ENCODE measurements around the gene KIF3B. TPM values are rescaled to one million over a fixed set of nuclear protein-coding genes. Genes with fewer than 3 reads are reported as not detected.
A peak's percentile ranks its signal among the peaks of the same experiment; 100 is the strongest.
"Not testable (repeated sequence)": the region's sequence is repeated elsewhere in the genome, so short reads cannot be mapped to it uniquely, and the experiment has no call there.

Gene KIF3B
- total and polyA plus RNA-seq, 2 donors from 2014 or later = 31.6 to 62.2 TPM

DNA sequence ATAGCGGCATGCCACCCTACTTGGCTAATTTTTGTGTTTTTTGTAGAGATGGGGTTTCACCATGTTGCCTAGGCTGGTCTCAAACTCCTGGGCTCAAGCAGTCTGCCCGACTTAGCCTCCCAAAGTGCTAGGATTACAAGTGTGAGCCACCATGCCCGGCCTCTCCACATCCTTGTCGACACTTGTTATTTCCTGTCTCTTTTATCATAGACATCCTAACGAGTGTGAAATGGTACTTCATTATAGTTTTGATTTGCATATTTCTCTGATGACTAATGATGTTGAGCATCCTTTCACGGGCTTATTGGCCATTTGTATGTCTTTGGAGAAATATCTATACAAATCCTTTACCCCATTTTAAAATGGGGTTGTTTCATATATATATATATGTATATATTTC is 41.6 kb downstream of the KIF3B start:
- Histone ChIP-seq H3K4me3 (ENCODE audit: low read length in 3 of 3) (no peak overlapping the region), H3K27ac (ENCODE audit: low read depth in 2 of 2, low read length in 2 of 2) (no peak overlapping the region), H3K36me3 (ENCODE audit: control insufficient read depth in 2 of 3, insufficient read depth in 3 of 3, low read length in 3 of 3) (peaks cover 0 to 27% (median 10%) of the 10 kb centered on the region in 3 donors), H3K9me3 (ENCODE audit: control insufficient read depth in 2 of 3, insufficient read depth in 1 of 3, low read length in 3 of 3) (no peaks in the 10 kb centered on the region), H3K27me3 (ENCODE audit: control insufficient read depth, insufficient read depth, low read length) (no peaks in the 10 kb centered on the region), H3K9ac (ENCODE audit: low read length in 3 of 3) (no peak overlapping the region), H3K4me1 (ENCODE audit: control insufficient read depth in 2 of 3, insufficient read depth in 2 of 3, low read depth in 1 of 3, low read length in 3 of 3) (no peaks in the 10 kb centered on the region)
- no peak for TF ChIP-seq CTCF (IDR thresholded peaks at IDR 0.05; ENCODE audit: borderline replicate concordance, extremely low read depth, insufficient read depth)
- intact Hi-C loops (cut with DNase I) = no loop called here
- no peak for FAIRE-seq
- DNase-seq = no peak

DNA sequence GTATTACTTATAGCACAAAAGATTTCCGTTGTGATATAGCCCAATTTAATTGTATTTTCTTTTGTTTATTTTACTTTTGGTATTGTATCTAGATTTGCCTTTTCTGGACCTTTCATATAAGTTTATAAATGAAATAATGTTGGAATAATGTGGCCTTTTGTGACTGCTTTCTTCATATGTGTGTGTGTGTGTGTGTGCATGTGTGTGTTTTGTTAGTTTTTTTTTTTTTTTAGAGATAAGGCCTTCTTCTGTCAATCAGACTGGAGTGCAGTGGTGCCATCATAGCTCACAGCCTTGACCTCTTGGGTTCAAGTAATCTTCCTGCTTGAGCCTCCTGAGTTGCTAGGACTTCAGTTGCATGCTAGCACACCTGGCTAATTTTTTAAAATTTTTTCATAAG is 42.9 kb downstream of the KIF3B start:
- Histone ChIP-seq H3K36me3 (ENCODE audit: control insufficient read depth in 2 of 3, insufficient read depth in 3 of 3, low read length in 3 of 3) (peaks cover 0 to 27% (median 10%) of the 10 kb centered on the region in 3 donors), H3K27me3 (ENCODE audit: control insufficient read depth, insufficient read depth, low read length) (no peaks in the 10 kb centered on the region), H3K4me3 (ENCODE audit: low read length in 3 of 3) (no peak overlapping the region), H3K27ac (ENCODE audit: low read depth in 2 of 2, low read length in 2 of 2) (no peak overlapping the region), H3K9me3 (ENCODE audit: control insufficient read depth in 2 of 3, insufficient read depth in 1 of 3, low read length in 3 of 3) (no peaks in the 10 kb centered on the region), H3K4me1 (ENCODE audit: control insufficient read depth in 2 of 3, insufficient read depth in 2 of 3, low read depth in 1 of 3, low read length in 3 of 3) (no peaks in the 10 kb centered on the region), H3K9ac (ENCODE audit: low read length in 3 of 3) (no peak overlapping the region)
- DNase-seq (no peak), FAIRE-seq (no peak)
- intact Hi-C loops (cut with DNase I) = no loop called here
- no peak for TF ChIP-seq CTCF (IDR thresholded peaks at IDR 0.05; ENCODE audit: borderline replicate concordance, extremely low read depth, insufficient read depth)

- DNase-seq (no peak), FAIRE-seq (no peak)
- no peak for TF ChIP-seq CTCF (IDR thresholded peaks at IDR 0.05; ENCODE audit: borderline replicate concordance, extremely low read depth, insufficient read depth)
- no peaks in the 10 kb centered on the region for H3K9me3 ChIP-seq (ENCODE audit: control insufficient read depth in 2 of 3, insufficient read depth in 1 of 3, low read length in 3 of 3)
- no peak overlapping the region for H3K9ac ChIP-seq (ENCODE audit: low read length in 3 of 3)
- peaks cover 0 to 1% (median 0%) of the 10 kb centered on the region in 3 donors for H3K4me1 ChIP-seq (ENCODE audit: control insufficient read depth in 2 of 3, insufficient read depth in 2 of 3, low read depth in 1 of 3, low read length in 3 of 3)
- H3K4me3 ChIP-seq (ENCODE audit: low read length in 3 of 3) = no peak overlapping the region
- intact Hi-C loops (cut with DNase I) = no loop called here
- H3K36me3 ChIP-seq (ENCODE audit: control insufficient read depth in 2 of 3, insufficient read depth in 3 of 3, low read length in 3 of 3) = peaks cover 0 to 24% (median 6%) of the 10 kb centered on the region in 3 donors
- H3K27me3 ChIP-seq (ENCODE audit: control insufficient read depth, insufficient read depth, low read length) = no peaks in the 10 kb centered on the region
- H3K27ac ChIP-seq (ENCODE audit: low read depth in 2 of 2, low read length in 2 of 2) = no peak overlapping the region
Measured at GRCh38 chr20:32321390-32321789, 43.9 kb downstream of the KIF3B start.

DNA sequence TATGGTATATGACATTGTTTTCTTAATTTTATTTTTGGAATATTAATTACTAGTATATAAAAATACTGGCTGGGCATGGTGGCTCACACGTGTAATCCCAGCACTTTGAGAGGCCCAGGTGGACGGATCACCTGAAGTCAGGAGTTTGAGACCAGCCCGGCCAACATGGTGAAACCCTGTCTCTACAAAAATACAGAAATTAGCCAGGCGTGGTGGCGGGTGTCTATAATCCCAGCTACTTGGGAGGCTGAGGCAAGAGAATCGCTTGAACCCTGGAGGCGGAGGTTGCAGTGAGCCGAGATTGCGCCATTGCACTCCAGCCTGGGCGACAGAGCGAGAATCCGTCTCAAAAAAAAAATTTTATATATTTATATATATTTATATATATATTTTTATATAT is 44.8 kb downstream of the KIF3B start:
- H3K9me3 ChIP-seq (ENCODE audit: control insufficient read depth in 2 of 3, insufficient read depth in 1 of 3, low read length in 3 of 3); H3K4me3 ChIP-seq (ENCODE audit: low read length in 3 of 3); H3K27me3 ChIP-seq (ENCODE audit: control insufficient read depth, insufficient read depth, low read length); H3K4me1 ChIP-seq (ENCODE audit: control insufficient read depth in 2 of 3, insufficient read depth in 2 of 3, low read depth in 1 of 3, low read length in 3 of 3); H3K9ac ChIP-seq (ENCODE audit: low read length in 3 of 3); FAIRE-seq; H3K27ac ChIP-seq (ENCODE audit: low read depth in 2 of 2, low read length in 2 of 2); intact Hi-C loops (cut with DNase I): not testable (repeated sequence)
- peak in 1 of 5 donors; percentile 20 for DNase-seq
- peaks cover 0 to 15% (median 2%) of the 10 kb centered on the region in 3 donors for H3K36me3 ChIP-seq (ENCODE audit: control insufficient read depth in 2 of 3, insufficient read depth in 3 of 3, low read length in 3 of 3)

DNA sequence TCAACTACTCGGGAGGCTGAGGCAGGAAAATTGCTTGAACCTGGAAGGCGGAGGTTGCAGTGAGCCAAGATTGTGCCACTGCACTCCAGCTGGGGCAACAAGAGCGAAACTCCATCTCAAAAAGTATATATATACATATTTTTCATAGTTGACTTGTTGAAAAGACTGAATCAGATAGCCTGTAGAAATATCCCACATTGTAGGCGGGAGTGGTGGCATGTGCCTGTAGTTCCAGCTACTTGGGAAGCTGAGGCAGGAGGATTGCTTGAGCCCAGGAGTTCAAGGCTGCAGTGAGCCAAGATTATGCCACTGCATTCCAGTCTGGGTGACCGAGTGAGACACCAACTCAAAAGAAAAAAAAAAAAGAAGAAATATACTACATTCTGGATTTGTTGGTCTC is 46.3 kb downstream of the KIF3B start:
- H3K4me3 ChIP-seq (ENCODE audit: low read length in 3 of 3); DNase-seq; intact Hi-C loops (cut with DNase I); H3K27ac ChIP-seq (ENCODE audit: low read depth in 2 of 2, low read length in 2 of 2); H3K27me3 ChIP-seq (ENCODE audit: control insufficient read depth, insufficient read depth, low read length); H3K9ac ChIP-seq (ENCODE audit: low read length in 3 of 3); FAIRE-seq; H3K36me3 ChIP-seq (ENCODE audit: control insufficient read depth in 2 of 3, insufficient read depth in 3 of 3, low read length in 3 of 3); H3K9me3 ChIP-seq (ENCODE audit: control insufficient read depth in 2 of 3, insufficient read depth in 1 of 3, low read length in 3 of 3); H3K4me1 ChIP-seq (ENCODE audit: control insufficient read depth in 2 of 3, insufficient read depth in 2 of 3, low read depth in 1 of 3, low read length in 3 of 3): not testable (repeated sequence)
